Measurements from ENCODE around the gene MLLT3. TPM values are rescaled to one million over a fixed set of nuclear protein-coding genes. Genes with fewer than 3 reads are reported as not detected.

MLLT3 gene
- total RNA-seq, 1 experiment from 2014 or later = 21.6 TPM

DNA sequence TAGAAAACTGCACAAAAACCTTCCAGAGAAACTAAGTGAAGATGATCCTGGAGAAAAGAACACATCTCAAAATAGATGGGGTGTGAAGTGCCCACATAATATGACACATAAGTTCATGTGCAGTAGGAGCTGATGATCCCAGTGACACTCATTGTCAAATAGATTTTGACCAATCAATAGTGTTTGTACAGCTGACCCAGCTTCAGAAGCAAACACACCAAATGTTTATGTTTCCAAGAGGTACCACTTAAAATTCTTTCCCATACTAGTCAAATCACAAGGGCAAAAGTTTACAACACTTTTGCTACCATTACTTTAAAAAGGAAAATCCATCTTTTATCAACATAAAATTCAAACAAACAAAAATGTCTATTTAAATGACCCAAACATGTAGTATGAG lies 175.0 kb downstream of the MLLT3 start:
- Histone ChIP-seq H3K9me2 (ENCODE audit: insufficient read depth) (no peaks in the 10 kb centered on the region), H3K4me1 (replicated peaks; ENCODE audit: insufficient read depth) (no peaks in the 10 kb centered on the region), H3F3A (ENCODE audit: insufficient read depth, low read depth) (no peaks in the 10 kb centered on the region), H3K9me3 (ENCODE audit: insufficient read depth, low read depth) (no peaks in the 10 kb centered on the region; the same call in 1 of the 2 replicates), H4K20me1 (ENCODE audit: insufficient read depth) (no peaks in the 10 kb centered on the region), H3K27me3 (ENCODE audit: insufficient read depth, low read depth) (no peaks in the 10 kb centered on the region), H3K4me2 (no peak overlapping the region), H3K79me2 (ENCODE audit: low read depth) (no peaks in the 10 kb centered on the region), H2AFZ (no peak overlapping the region), H3K36me3 (ENCODE audit: low read depth) (no peaks in the 10 kb centered on the region), H3K4me3 (no peak overlapping the region), H3K27ac (no peak overlapping the region)
- ChIA-PET CTCF (no interaction called here), POLR2A (ENCODE audit: unreplicated experiment) (no interaction called here)
- intact Hi-C loops (cut with micrococcal nuclease; ENCODE audit: unreplicated experiment) = no loop called here
- DNase-seq = no peak
- no peak for TF ChIP-seq EZH2 (IDR thresholded peaks at IDR 0.05; ENCODE audit: low read depth)
- TF ChIP-seq, protein P1, sequence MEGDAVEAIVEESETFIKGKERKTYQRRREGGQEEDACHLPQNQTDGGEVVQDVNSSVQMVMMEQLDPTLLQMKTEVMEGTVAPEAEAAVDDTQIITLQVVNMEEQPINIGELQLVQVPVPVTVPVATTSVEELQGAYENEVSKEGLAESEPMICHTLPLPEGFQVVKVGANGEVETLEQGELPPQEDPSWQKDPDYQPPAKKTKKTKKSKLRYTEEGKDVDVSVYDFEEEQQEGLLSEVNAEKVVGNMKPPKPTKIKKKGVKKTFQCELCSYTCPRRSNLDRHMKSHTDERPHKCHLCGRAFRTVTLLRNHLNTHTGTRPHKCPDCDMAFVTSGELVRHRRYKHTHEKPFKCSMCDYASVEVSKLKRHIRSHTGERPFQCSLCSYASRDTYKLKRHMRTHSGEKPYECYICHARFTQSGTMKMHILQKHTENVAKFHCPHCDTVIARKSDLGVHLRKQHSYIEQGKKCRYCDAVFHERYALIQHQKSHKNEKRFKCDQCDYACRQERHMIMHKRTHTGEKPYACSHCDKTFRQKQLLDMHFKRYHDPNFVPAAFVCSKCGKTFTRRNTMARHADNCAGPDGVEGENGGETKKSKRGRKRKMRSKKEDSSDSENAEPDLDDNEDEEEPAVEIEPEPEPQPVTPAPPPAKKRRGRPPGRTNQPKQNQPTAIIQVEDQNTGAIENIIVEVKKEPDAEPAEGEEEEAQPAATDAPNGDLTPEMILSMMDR (conservative IDR thresholded peaks at IDR 0.05) = no peak
- no TSS peak for BruUV-seq (replicated peaks)

DNA sequence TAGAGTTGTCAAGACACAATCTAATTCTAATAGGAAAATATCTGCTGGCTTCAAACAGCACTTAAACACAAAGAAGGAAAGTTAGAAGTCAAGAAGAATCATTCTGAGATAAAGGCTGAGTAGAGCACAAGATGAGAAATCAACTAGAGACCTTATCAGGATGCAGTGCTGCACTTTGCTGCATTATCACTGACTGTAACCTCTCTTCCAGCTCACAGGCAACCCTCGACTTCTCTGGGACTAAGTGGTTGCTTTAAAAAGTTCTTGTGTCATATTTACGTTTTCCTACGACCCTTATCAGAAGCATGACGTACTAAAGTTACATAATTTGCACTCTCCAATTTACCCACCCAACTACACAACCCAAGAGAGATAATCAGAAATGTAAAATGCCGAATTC lies 176.1 kb downstream of the MLLT3 start:
- TF ChIP-seq, protein P1 (conservative IDR thresholded peaks at IDR 0.05) = no peak
- no peaks in the 10 kb centered on the region for H3K79me2 ChIP-seq (ENCODE audit: low read depth)
- intact Hi-C loops (cut with micrococcal nuclease; ENCODE audit: unreplicated experiment) = no loop called here
- no peaks in the 10 kb centered on the region for H3F3A ChIP-seq (ENCODE audit: insufficient read depth, low read depth)
- H2AFZ ChIP-seq = no peak overlapping the region
- H3K27me3 ChIP-seq (ENCODE audit: insufficient read depth, low read depth) = no peaks in the 10 kb centered on the region
- H3K9me2 ChIP-seq (ENCODE audit: insufficient read depth) = no peaks in the 10 kb centered on the region
- no peaks in the 10 kb centered on the region for H3K36me3 ChIP-seq (ENCODE audit: low read depth)
- H3K27ac ChIP-seq = no peak overlapping the region
- no peak overlapping the region for H3K4me3 ChIP-seq
- no peaks in the 10 kb centered on the region for H3K4me1 ChIP-seq (replicated peaks; ENCODE audit: insufficient read depth)
- DNase-seq = no peak
- BruUV-seq (replicated peaks) = no TSS peak
- H3K9me3 ChIP-seq (ENCODE audit: insufficient read depth, low read depth) = no peaks in the 10 kb centered on the region; the same call in 1 of the 2 replicates
- H3K4me2 ChIP-seq = no peak overlapping the region
- no peaks in the 10 kb centered on the region for H4K20me1 ChIP-seq (ENCODE audit: insufficient read depth)
- ChIA-PET POLR2A (ENCODE audit: unreplicated experiment) (interaction anchor here (0.6 kb wide), 1 partner anchor 8 kb away, joined by 6 read pairs; no protein-coding TSS in a partner anchor), CTCF (no interaction called here)

DNA sequence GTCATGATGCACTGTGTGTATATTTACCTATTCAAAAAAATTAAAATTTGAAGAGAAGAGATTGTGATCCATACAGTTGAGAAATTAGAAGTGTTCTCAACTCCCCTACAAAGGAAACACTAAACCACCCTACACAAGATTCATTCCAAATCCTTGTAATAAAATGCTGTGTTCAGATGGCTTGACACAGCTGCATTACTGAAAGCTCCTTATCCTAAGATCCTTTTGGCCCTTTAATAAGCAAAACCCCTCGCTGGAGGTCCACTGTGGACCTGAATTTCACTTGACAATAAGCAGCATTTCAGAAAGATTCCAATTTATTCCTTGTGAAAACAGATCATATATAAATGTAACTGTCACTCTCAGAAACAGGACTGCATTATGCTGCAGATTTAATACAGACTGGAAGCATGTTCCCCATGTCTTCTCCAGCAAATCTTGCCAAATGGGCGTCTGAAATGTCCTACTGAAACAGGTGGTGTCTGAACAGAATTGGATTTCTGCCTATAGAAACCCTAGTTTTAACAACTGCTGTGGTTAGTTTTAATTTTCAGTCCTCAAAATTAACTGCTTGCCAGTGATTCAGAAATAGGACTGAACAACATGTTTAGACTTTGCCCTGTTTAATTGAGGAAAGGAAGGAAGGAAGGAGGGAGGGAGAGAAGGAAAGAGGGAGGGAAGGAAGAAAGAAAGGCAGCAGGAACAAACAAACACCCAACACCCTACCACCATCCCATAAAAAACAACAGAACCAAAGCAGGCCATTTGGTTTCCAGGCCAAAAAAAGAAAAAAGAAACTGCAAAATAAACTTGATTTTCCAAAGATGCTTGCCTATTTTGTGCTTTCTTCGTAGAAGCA lies 179.6 kb downstream of the MLLT3 start:
- no peak overlapping the region for H3K4me3 ChIP-seq
- H3K36me3 ChIP-seq (ENCODE audit: low read depth) = no peaks in the 10 kb centered on the region
- H3F3A ChIP-seq (ENCODE audit: insufficient read depth, low read depth) = no peaks in the 10 kb centered on the region
- H3K27me3 ChIP-seq (ENCODE audit: insufficient read depth, low read depth) = no peaks in the 10 kb centered on the region
- H2AFZ ChIP-seq = no peak overlapping the region
- no peaks in the 10 kb centered on the region for H4K20me1 ChIP-seq (ENCODE audit: insufficient read depth)
- H3K79me2 ChIP-seq (ENCODE audit: low read depth) = no peaks in the 10 kb centered on the region
- H3K9me2 ChIP-seq (ENCODE audit: insufficient read depth) = no peaks in the 10 kb centered on the region
- BruUV-seq (replicated peaks) = no TSS peak
- CTCF ChIA-PET = no interaction called here
- no peak overlapping the region for H3K27ac ChIP-seq
- intact Hi-C loops (cut with micrococcal nuclease; ENCODE audit: unreplicated experiment) = no loop called here
- no peak overlapping the region for H3K4me2 ChIP-seq
- no peak for TF ChIP-seq EZH2 (IDR thresholded peaks at IDR 0.05; ENCODE audit: low read depth)
- POLR2A ChIA-PET (ENCODE audit: unreplicated experiment) = no interaction called here
- DNase-seq = no peak
- H3K9me3 ChIP-seq (ENCODE audit: insufficient read depth, low read depth) = no peaks in the 10 kb centered on the region; the same call in 1 of the 2 replicates
- H3K4me1 ChIP-seq (replicated peaks; ENCODE audit: insufficient read depth) = no peaks in the 10 kb centered on the region
